GM19438 (cell line): Measurements from ENCODE around the gene POLR2E.
"Not testable (repeated sequence)": the region's sequence is repeated elsewhere in the genome, so short reads cannot be mapped to it uniquely, and the experiment has no call there.

Experiments used
- ATAC-seq: cut with Tn5 transposase; IDR thresholded peaks from one replicate; pipeline ENCODE4 v1.9.1; 2021; ENCODE audit warnings: low read depth; ENCODE audit not compliant: unreplicated experiment

The POLR2E gene

DNA sequence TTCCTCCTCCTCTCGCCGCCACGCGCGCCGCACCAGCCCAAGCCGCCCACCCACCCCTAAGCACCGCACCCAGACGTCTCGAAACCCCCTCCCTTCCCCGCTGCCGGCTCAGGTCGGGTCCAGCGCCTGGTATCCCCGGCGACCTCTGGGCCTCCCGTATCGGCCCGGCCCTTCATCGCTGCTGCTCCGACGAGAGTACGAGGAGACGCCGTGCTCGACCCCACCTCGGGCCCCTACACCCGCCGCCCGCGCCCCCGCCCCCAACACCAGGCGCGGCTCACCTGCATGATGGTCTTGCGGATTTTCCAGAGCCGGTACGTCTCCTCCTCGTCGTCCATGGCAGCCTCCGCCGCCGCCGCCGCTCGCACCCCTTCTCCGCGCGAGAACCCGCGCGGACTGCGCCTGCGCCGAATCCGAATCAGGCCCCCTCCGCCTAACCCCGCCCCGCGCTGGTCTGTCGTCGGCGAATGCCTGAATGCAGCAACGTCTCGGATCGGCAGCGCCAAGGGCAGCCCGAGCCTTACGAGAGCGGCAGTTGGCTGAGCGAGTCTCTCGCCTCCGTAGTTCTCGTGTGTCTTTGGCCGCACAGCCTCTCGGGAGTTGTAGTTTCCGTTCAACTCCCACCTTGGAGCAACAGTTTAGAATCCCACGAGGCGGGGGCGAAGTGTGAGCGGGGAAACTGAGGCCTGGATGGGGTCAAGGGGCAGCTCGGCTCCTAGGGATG lies at the start of gene POLR2E:
TSS of gene POLR2E (minus strand) at position 398 of the 724 bp plus-strand sequence. CDS start at position 338, 60 bp downstream.
- peak; percentile 72 for ATAC-seq

- ATAC-seq, result no peak
Measured at GRCh38 chr19:1144741-1145140, 49.6 kb upstream of the POLR2E start.

- ATAC-seq, result no peak
Measured at GRCh38 chr19:1143828-1144399, 48.7 kb upstream of the POLR2E start.

GRCh38 chr19:1141944-1142343 lies 46.8 kb upstream of the POLR2E start:
- no peak for ATAC-seq

GRCh38 chr19:1140272-1141027 lies 45.3 kb upstream of the POLR2E start:
- ATAC-seq, result no peak

DNA sequence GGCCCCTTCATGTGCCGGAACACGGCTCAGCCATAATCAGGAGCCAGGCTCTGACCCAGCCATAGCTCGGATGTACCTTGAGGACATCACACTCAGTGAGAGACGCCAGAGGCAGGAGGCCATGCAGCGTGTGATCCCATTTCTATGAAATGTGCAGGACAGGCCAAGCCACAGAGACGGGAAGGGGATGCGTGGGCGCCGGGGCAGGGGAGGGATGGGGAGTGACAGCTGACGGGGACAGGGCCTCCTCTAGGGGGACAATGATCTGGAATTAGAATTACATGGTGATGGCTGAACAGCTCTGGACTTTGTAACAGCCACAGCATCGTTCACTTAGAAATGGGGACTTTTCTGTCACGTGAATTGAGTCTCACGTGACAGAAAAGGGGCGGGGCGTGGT lies 44.0 kb upstream of the POLR2E start:
- ATAC-seq, result no peak

GRCh38 chr19:1138121-1138520 lies 42.9 kb upstream of the POLR2E start:
- no peak for ATAC-seq

DNA sequence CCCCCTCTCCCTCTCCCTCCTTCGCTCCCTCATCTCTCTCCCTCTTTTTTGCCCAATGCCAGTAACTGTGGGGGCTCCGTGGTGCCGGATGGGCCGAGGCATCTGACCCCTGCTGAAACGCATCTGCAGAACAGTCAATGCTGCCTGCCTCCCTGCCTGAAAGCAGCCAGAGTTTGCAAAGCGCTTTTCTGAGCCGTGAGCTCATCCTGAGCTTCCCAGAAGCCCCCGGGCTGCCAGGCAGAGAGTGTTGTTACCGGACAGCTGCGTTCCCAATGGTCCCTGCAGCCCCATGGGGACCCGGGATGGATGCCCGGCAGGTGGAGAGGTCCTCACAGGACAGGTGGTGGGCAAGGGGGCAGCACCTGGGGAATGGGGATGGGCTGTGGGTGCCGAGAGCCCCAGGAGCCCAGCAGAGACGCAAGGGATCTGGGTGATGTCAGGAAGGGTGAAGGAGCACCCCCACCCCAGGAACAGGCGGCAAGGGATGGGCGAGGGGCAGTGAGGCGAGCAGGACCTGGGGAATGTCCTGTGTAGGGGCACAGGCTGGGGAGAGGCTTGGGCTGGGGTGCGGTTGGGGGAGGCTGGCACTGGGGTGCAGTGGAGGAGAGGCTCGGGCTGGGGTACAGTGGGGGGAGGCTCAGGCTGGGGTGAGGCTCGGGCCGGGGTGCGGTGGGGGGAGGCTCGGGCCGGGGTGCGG lies 41.6 kb upstream of the POLR2E start:
- ATAC-seq, result no peak

DNA sequence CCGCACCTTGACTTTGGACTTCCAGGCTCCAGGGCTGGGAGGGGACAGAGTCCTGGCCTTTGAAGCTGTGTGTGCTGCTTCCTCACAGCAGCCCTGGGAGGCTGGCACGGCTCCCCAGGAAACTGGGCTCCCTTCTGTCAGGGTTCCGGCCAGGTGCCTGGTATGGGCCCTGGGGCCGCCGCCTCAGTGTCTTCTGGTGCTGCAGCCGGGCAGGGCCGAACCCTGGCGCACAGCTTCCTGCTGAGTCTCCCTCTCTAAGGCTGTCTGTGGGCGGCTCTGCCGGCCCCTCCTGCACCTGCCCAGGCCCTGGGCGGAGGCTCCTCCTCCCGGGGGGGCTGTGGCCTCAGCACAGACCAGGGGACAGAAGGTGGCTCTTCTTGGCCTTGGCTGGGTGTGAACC lies 41.0 kb upstream of the POLR2E start:
- ATAC-seq, result no peak

GRCh38 chr19:1135454-1135853 lies 40.3 kb upstream of the POLR2E start:
- ATAC-seq, result no peak

DNA sequence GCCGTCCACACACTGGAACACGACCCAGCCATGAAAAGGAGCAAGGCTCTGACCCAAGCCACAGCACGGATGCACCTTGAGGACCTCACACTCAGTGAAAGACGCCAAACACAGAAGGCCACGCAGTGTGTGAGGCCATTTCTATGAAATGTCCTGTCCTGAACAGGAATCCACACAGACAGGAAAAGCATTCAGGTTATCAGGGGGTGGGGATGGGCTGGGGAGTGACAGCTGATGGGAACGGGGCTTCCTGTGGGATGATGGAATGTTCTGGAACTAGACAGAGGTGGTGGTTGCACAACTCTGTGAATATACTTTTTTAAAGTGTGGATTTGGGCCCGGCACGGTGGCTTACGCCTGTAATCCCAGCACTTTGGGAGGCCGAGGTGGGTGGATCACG lies 39.3 kb upstream of the POLR2E start:
- no peak for ATAC-seq

DNA sequence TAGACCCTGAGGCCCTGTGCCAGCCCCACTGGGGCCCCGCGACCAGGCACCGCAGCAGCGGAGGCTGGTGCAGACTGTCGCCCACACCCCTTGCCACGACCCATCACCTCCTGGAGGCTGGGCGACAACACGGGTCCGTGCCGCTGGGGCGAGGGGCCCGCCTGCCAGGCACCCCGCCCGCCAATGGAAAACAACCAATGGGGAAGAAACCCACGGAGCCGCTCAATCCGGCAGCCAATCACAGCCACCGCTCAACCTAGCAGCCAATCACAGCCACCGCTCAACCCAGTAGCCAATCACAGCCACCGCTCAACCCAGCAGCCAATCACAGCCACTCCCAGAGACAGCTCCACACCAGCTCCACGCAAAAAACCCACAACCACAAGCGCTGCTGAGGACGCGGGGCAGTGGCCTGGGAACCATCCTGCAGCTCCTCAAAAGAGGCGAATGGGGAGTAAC lies 38.3 kb upstream of the POLR2E start:
- peak; percentile 66 for ATAC-seq

- ATAC-seq, result no peak
Measured at GRCh38 chr19:1132552-1133383, 37.6 kb upstream of the POLR2E start.

- no peak for ATAC-seq
Measured at GRCh38 chr19:1131718-1132551, 36.8 kb upstream of the POLR2E start.

DNA sequence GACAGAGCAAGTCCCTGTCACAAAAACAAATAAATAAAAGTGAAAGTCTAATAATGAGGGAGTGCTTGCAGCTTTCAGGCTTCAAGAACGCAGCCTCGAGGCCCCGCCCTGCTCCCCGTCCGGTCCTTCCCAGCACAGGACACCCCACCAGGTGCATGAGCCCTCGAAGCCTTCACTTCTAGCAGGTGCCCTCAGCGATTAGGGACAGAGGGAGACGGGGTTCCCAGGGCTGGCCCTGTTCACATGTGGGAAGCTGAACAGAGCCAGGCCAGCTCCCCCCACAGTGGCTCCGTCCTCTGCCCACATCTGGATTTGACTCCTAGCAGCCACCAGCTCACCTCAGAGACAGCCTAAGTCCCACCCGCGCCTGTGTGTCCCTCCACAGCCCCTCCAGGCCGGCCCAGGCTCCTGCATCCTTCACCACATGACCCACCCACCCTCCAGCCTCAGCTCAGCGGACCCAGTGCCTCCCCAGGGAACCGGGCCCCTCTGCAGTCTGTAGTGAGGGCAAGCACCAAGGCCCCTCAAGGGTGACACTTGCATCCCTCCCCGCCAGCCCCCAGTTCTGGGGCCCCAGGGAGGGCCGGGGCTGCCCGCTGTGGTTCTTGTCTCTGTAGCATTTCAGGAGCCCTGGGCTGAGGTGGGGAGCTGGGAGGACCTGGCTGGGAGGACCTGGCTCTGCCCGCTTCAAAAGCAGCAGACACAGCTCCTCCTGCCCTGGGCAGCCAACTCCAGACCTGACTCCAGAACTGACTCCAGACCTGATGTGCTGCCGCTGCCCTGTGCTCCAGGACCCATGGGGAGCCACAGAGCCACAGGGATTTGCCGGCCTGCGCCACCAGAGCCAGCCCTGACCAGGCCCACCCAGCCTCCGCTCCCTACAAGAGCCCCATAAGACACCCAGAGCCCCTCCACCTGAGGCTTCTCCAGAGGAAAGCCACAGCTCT lies 35.9 kb upstream of the POLR2E start:
- ATAC-seq, result no peak

- no peak for ATAC-seq
Measured at GRCh38 chr19:1129535-1129934, 34.4 kb upstream of the POLR2E start.

DNA sequence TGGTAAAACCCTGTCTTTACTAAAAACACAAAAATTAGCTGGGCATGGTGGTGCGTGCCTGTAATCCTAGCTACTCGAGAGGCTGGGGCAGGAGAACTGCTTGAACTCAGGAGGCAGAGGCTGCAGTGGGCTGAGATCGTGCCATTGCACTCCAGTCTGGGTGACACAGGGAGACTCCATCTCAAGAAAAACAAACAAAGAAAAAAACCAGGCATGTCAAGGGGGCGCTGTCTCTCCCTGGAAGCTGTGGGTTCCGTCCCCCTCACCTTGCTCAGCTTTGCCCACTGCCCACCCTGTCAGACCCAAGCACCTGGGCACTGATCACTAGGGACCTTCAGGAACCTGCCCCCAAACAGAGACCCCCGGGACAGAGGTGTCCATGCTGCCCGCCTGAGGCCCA lies 33.9 kb upstream of the POLR2E start:
- not testable (repeated sequence) for ATAC-seq

- no peak for ATAC-seq
Measured at GRCh38 chr19:1128106-1128505, 32.9 kb upstream of the POLR2E start.
